ENCODE measurements around the gene NPTXR. TPM values are rescaled to one million over a fixed set of nuclear protein-coding genes. Genes with fewer than 3 reads are reported as not detected.
"Not testable (repeated sequence)": the region's sequence is repeated elsewhere in the genome, so short reads cannot be mapped to it uniquely, and the experiment has no call there.

Gene NPTXR
- polyA plus RNA-seq, 3 donors = 4.1 to 4.9 (median 4.4) TPM

- no peak for DNase-seq
Measured at GRCh38 chr22:38832005-38832978, 11.5 kb downstream of the NPTXR start.

GRCh38 chr22:38831166-38831945, 12.5 kb downstream of the NPTXR start:
- DNase-seq = no peak

- DNase-seq = no peak
Measured at GRCh38 chr22:38830845-38831108, 13.1 kb downstream of the NPTXR start.

- DNase-seq = no peak
Measured at GRCh38 chr22:38830026-38830844, 13.6 kb downstream of the NPTXR start.

GRCh38 chr22:38829485-38829884, 14.3 kb downstream of the NPTXR start:
- DNase-seq = no peak

- DNase-seq = no peak
Measured at GRCh38 chr22:38828616-38829205, 15.1 kb downstream of the NPTXR start.

- no peak for DNase-seq
Measured at GRCh38 chr22:38828191-38828590, 15.6 kb downstream of the NPTXR start.

GRCh38 chr22:38827510-38827909, 16.3 kb downstream of the NPTXR start:
- DNase-seq = no peak

- no peak for DNase-seq
Measured at GRCh38 chr22:38826801-38827200, 17.0 kb downstream of the NPTXR start.

GRCh38 chr22:38826386-38826785, 17.4 kb downstream of the NPTXR start:
- no peak for DNase-seq

GRCh38 chr22:38824585-38824984, 19.2 kb downstream of the NPTXR start:
- DNase-seq = peak; percentile 90

- no peak for DNase-seq
Measured at GRCh38 chr22:38823637-38824036, 20.2 kb downstream of the NPTXR start.

- DNase-seq = no peak
Measured at GRCh38 chr22:38823076-38823475, 20.8 kb downstream of the NPTXR start.

GRCh38 chr22:38820020-38820419, 23.8 kb downstream of the NPTXR start:
- no peak for DNase-seq

GRCh38 chr22:38819387-38819940, 24.4 kb downstream of the NPTXR start:
- DNase-seq = no peak

GRCh38 chr22:38817196-38817595, 26.6 kb downstream of the NPTXR start:
- no peak for DNase-seq

- DNase-seq = no peak
Measured at GRCh38 chr22:38815842-38816241, 28.0 kb downstream of the NPTXR start.

- DNase-seq = no peak
Measured at GRCh38 chr22:38811241-38811640, 32.6 kb downstream of the NPTXR start.

- DNase-seq = not testable (repeated sequence)
Measured at GRCh38 chr22:38805041-38805593, 38.7 kb downstream of the NPTXR start.

- peak; percentile 27 for DNase-seq
Measured at GRCh38 chr22:38802671-38803121, 41.1 kb downstream of the NPTXR start.
